ENCODE results near the gene SLC25A47.
A peak's percentile ranks its signal among the peaks of the same experiment; 100 is the strongest.
"Not testable (repeated sequence)": the region's sequence is repeated elsewhere in the genome, so short reads cannot be mapped to it uniquely, and the experiment has no call there.

The SLC25A47 gene

DNA sequence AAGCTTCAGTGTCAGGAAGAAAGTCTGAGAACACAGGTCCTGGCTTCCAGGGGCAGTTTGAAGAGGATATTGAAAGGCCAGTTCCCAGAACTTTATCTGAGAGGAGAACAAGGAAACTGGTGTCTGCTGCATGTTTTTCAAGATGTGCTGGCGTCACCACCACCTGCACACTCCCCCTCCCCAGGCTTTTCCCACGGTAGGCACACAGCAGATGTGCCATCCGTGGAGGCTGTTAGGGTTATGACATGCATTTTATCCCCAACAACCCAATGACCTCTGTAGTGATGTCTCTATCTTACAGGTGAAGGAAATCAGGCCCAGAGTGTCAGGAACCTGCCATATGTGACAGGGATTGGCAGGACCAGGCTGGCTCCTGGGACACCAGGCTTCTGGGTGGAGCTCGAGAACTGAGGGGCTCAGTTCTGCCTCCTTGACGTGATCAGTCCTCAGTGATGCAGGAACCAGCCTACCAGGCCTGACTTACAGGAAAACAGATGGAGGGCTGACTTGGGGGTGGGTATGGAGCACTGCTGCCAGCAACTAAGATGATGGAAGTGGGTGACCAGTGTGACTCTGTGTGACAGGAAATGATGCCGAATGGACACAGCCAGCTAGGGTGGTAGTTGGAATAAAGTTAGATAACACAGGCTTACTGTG is 16.8 kb downstream of the SLC25A47 start:
- in situ Hi-C loops (cut with MboI; ENCODE audit: low pct_unique_long_range_greater_than_20kb, low sequenced_read_pairs) = no loop called here

DNA sequence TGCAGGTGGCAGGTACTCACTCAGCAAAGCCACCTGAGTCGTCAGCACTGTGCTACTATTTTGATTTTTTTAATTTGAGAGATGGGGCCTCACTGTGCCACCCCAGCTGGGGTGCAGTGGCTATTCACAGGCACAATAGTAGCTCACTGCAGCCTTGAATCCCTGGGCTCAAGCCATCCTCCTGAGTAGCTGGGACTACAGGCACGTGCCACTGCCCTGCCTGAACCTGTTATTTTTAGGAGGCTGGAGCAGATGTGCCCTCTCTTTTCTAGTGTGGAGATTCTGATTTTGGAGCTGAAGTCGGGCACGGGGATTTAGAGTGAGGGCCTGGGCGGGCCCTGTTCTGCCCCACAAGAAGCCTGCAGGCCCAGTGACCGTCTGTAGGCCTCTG is 17.3 kb downstream of the SLC25A47 start:
- DNase-seq = no peak
- in situ Hi-C loops (cut with MboI; ENCODE audit: low pct_unique_long_range_greater_than_20kb, low sequenced_read_pairs) = no loop called here

More for the DNA sequence above, 16.8 kb downstream of the SLC25A47 start:
- no peak for DNase-seq

DNA sequence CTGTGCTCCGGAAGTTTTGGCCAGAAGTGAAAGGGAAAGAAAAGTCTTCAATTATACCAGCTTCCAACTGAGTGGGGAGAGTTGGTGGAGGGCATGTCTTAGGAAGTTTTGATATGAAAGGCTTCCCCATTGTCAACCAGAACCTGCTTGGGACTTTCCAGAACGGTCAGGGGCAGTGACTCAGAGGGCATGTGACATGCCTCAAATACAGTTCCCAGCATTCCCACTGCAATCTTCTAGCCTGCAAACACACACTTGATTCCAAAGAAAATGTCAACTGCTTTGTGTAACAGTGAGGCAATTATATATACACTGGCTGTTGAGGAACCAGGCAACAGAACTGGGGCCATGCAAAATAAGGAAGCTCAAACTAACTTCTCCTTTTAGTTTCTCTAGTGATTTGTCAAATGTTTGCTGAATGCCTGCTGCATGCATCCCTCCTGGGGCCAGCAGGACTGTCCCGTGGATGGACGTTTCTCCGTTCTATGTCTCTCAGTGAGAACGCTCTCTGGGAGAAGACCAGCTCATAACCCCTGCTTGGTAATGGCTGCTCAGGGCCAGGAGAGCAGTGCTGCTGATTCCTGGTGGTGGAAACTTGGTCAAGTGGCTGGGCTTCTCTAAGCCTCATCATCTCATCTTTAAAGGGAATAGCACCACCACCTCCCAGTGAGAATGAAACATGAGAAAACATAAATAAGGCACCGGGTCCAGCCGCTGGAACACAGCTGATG is 18.3 kb downstream of the SLC25A47 start:
- in situ Hi-C loops (cut with MboI; ENCODE audit: low pct_unique_long_range_greater_than_20kb, low sequenced_read_pairs) = no loop called here
- peak; percentile 86 for DNase-seq

DNA sequence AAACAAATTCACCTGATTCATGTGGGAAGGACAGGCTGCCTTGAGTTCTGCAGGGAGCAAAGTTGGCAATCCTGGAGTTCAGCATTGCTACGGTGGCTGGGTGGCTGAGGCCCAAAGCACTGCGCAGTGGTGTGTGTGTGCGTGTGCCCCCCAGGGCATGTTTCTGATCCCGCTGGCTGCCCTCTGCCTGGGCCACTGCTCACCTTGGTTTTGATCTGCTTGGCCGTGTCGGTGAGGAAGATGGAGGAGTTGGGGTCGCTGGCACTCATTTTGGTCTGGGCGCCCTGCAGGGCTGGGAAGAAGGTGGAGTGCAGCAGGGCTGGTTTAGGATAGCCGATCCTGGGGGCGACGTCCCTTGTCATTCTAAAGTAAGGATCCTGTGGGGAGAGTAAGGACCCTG is 19.1 kb downstream of the SLC25A47 start:
- no peak for DNase-seq
- in situ Hi-C loops (cut with MboI; ENCODE audit: low pct_unique_long_range_greater_than_20kb, low sequenced_read_pairs) = no loop called here

DNA sequence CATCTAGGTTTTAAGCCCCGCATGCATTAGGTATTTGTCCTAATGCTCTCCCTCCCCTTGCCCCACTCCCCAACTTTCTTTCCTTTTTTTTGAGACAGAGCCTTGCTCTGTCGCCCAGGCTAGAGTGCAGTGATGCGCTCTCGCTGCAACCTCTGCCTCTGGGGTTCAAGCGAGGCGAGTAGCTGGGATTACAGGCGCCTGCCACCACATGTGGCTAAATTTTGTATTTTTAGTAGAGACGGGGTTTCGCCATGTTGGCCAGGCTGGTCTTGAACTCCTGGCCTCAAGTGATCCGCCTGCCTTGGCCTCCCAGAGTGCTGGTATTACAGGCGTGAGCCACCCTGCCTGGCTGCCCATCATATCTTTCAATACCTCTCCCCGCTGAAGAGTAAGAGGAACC is 19.7 kb downstream of the SLC25A47 start:
- in situ Hi-C loops (cut with MboI; ENCODE audit: low pct_unique_long_range_greater_than_20kb, low sequenced_read_pairs); DNase-seq: not testable (repeated sequence)

DNA sequence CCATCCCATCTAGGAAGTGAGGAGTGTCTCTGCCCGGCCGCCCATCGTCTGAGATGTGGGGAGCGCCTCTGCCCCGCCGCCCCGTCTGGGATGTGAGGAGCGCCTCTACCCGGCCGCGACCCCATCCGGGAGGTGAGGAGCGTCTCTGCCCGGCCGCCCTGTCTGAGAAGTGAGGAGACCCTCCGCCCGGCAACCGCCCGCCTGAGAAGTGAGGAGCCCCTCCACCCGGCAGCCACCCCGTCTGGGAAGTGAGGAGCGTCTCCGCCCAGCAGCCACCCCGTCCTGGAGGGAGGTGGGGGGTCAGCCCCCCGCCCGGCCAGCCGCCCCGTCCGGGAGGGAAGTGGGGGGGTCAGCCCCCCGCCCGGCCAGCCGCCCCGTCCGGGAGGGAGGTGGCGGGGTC is 21.5 kb downstream of the SLC25A47 start:
- in situ Hi-C loops (cut with MboI; ENCODE audit: low pct_unique_long_range_greater_than_20kb, low sequenced_read_pairs); DNase-seq: not testable (repeated sequence)

DNA sequence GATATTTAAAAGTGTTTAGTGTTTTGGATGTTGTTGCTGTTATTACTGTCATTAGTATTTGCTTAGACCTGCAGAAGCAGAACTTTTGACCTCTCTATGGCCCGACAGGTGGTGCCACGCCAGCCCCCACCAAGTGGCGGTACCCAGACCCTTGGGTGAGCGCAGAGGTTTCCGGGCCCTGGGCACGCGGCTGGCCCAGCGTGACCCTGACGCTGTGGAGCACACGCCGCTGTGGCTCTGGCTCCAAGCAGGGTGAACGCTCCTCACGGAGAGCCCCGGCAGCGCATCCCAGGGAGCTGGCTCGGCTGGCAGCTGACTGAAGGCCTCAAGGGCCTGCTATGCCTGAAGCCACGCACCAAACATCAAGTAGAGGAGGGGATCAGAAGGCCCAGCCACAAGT is 22.6 kb downstream of the SLC25A47 start:
- no peak for DNase-seq
- in situ Hi-C loops (cut with MboI; ENCODE audit: low pct_unique_long_range_greater_than_20kb, low sequenced_read_pairs) = no loop called here

DNA sequence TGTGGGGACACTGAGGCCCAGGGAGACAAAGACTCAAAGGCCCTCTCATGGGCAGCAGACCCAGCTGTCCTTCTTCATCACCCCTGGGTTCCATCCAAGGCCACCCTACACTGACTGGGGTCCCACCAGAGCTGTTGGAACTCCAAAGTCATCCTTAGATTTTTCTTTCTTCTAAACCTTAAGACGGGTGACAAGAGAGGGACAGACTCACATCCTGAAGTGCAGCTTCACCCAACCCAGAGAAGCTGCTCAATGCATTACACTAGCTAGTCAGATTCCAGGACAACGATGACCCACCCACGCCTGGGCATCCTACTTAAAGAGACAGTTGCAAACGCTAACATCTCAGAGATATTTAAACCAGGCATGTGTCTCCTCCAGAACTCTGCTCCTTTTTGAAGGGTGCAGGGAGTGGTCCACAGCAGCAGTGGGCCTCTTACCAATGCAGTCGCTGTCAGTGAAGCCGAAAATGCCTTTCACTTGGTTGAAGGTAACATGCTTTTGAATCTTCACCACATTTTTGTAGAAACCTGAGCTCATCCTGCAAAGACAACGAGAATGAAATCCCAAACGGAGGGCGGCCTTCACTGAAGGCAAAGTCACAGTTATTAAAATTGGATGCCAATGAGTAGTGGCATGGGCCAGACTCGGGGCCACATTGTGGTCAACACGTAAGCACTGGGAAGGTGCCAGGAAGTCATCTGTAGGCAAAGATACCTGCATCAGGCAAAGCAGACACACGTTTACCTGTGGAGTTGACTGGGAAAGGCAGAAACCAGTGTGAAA is 23.4 kb downstream of the SLC25A47 start:
- DNase-seq = no peak
- in situ Hi-C loops (cut with MboI; ENCODE audit: low pct_unique_long_range_greater_than_20kb, low sequenced_read_pairs) = no loop called here

DNA sequence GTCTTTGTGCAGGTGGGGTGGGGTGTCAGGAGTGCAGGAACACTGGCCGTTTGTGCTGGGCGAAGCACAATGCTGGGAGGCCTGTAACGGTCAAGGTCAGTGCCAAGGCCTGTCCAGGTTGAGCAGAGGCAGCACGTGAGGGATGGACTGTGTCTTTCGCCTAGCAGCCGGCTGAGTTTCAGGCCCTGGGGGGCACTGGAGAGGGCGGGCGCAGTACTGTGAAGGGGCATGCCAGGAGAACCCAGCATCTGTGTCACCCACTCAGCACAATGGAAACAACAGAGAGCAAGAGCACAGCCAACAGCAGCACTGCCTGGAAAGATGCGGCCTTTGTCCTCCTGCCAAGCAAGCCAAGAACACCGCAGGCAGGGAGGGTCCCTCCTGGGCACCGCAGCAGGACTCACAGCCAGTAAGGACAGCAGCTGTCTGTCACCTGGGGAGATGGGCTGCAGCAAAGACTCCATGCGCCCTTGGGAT is 25.2 kb downstream of the SLC25A47 start:
- in situ Hi-C loops (cut with MboI; ENCODE audit: low pct_unique_long_range_greater_than_20kb, low sequenced_read_pairs) = no loop called here
- DNase-seq = no peak

DNA sequence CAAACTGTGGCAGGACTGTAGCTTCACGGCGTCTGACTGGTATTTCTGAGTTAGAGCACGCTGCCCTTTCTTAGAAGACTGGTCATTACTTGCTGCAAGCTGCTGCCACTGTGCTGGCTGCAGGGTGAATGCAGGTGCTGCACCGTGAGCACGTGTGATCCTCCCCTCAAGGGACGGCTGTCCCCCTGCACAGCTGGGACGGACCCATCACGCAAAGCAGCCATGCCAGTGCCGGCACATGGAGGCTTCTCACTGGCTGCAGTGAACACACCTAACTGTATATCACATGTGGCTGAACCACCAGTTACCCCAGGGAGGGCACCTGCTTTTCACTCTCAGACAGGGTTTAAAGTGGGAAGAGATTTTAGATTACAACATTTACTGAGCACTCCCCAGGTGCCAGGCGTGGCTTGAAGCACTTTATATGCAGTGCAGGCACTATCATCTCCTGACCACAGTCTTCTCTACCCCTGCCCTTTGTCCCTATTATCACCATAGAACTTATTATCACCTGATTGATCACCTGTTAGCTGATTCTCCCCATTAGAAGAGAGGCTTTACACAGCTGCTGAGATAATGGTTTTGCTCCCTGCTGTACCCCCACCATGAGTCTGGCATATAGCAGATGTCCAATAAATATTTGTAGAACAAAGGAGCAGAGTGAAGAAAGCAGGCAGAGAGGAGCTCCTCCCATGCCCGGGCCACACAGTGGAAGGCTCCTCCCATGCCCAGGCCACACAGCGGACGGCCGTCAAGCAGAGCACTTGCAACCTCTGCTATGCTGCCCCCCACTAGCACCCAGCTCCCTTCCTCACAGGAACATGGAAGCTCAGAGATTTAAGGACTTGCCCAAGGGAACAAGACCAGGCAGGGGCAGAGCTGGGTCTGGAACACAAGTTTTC is 25.9 kb downstream of the SLC25A47 start:
- in situ Hi-C loops (cut with MboI; ENCODE audit: low pct_unique_long_range_greater_than_20kb, low sequenced_read_pairs) = no loop called here
- DNase-seq = no peak

DNA sequence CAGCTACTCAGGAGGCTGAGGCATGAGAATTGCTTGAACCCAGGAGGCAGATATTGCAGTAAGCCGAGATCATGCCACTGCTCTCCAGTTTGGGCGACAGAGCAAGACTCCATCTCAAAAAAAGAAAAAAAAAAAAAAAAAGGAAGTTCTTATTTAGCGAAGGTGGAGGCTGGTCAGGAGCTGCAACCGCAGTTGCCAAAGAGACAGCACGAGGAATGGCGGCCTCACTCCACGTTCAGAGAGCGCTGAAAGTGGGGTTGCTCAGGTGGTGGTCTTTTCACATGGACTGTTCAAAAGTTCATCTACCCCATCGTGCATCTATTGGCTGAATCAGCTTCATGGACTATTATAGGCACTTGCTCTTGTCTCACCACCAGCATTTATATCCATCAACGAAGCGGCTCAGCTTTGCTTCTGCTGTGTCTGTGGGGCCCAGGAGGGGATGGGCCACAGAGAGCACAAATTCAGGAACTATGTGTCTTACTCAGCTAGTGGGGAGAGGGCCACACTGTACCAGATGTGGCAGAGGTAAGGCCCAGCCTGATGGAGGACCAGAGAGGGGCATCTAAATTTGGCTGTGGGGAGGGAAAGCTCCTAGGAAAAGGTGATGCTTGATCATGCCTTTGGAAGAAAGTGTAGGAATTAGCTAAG is 27.3 kb downstream of the SLC25A47 start:
- in situ Hi-C loops (cut with MboI; ENCODE audit: low pct_unique_long_range_greater_than_20kb, low sequenced_read_pairs) = no loop called here
- DNase-seq = peak; percentile 16

DNA sequence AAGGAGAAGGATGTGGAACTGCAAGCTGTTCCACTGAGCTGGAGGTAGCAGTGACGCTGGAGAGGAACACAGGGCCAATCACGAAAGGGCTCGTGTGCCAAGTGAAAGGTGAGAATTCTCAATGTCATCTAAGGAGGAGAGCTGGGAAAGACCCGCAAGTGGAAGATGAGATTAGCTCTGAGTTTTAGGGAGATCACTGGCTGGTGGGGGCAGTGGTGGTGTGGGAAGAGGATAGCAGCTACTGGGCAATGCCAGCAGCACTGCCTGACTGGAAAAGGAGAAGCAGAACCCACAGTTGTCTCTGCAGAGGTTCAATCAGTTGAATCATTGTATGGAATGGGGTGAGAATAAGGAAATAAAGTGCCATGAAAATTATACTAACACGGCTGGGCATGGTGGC is 27.8 kb downstream of the SLC25A47 start:
- in situ Hi-C loops (cut with MboI; ENCODE audit: low pct_unique_long_range_greater_than_20kb, low sequenced_read_pairs) = no loop called here
- DNase-seq = no peak

DNA sequence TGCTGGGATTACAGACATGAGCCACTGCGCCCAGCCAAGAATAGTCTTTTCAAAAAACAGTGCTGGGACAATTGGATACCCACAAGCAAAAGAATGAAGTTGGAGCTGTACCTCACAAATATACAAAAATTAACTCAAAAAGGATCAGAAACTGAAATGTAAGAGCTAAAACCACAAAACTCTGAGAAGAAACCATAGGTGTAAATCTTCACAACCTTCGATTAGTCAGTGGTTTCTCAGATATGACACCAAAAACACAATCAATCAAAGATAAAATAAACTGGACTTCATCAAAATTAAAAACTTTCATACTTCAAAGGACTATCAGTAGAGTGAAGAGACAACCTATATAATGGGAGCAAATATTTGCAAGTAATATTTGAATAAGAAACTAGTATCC is 35.3 kb downstream of the SLC25A47 start:
- DNase-seq = no peak
- in situ Hi-C loops (cut with MboI; ENCODE audit: low pct_unique_long_range_greater_than_20kb, low sequenced_read_pairs) = no loop called here

DNA sequence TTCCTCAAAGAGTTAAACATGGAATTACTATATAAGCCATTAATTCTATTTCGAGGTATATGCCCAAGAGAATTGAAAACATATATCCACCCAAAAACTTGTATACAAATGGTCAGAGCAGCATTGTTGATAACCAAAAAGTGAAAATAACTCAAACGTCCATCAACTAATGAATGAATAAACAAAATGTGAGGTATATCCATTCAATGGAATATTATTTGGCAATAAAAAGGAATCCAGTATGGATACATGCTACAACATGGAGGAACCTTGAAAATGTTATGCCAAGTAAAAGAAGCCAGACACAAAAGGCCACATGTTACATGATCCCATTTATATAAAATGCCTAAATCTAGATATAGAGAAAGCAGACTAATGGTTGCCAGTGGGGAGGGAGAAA is 36.0 kb downstream of the SLC25A47 start:
- in situ Hi-C loops (cut with MboI; ENCODE audit: low pct_unique_long_range_greater_than_20kb, low sequenced_read_pairs) = no loop called here

DNA sequence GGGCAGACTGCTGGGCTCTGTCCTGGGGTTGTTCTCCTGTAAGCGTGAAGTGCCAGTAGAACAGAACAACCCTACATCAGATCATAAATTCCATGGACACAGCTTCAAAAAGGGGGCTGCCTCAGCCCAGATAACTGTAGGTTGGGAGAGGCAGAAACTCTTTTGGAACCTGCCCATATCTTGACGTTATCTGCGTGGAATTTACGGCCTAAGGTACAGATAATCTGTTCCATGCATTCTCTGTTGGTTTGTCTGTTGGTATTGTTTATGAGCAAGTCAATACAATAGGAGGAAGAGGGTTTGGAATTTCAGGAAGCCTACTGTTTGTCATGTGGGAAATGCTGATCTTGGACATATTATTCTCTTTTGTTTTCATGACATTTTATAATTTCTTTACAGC is 36.7 kb downstream of the SLC25A47 start:
- in situ Hi-C loops (cut with MboI; ENCODE audit: low pct_unique_long_range_greater_than_20kb, low sequenced_read_pairs) = no loop called here
- no peak for DNase-seq

More for the DNA sequence above, 36.0 kb downstream of the SLC25A47 start:
- DNase-seq = no peak

DNA sequence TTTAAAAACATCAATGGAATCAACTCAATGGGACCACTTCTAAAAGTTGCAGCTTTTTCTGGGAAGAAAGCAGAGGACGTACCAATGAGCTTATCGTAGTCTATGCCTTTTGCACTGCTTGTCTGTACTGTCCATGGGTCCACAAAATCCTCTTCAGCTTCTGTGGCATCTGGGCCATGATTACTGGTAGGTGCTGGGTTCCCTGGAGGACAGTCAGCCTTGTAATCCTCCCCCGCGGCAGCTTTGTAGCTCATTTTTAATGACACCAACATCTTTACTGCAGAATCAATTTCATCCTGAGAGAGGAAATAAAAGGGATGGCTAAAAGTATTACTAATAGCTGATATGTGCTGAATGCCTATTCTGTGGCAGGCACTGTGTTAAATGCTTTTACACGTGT is 38.5 kb downstream of the SLC25A47 start:
- no peak for DNase-seq
- in situ Hi-C loops (cut with MboI; ENCODE audit: low pct_unique_long_range_greater_than_20kb, low sequenced_read_pairs) = no loop called here

DNA sequence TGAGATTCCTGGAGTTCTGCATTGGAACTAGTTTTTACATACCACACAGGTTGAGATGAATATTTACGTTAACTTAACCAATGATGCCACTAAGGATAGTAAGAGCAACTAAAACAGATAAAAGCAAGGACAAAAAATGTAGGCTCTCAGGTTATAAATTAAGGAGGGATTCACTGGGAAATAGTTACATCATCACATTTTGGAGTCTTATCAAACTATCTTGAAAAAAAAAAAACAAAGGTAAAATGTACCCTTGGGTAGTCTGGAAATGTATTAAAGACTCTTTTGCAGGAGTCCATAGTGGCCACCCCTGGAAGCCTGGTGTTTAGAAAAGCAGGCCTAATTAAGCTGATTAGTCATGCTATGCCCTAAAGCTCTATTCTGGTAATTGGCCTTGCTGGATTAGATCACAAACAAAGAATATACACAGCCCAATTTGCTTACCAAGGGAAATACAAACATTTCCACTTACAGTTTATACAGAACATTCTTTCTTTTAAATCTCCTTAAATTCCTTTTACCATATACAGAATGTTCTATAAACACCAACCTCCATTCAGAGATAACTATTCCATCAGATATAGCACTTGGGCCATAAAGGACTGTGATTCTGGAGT is 39.3 kb downstream of the SLC25A47 start:
- in situ Hi-C loops (cut with MboI; ENCODE audit: low pct_unique_long_range_greater_than_20kb, low sequenced_read_pairs) = no loop called here
- DNase-seq = no peak

DNA sequence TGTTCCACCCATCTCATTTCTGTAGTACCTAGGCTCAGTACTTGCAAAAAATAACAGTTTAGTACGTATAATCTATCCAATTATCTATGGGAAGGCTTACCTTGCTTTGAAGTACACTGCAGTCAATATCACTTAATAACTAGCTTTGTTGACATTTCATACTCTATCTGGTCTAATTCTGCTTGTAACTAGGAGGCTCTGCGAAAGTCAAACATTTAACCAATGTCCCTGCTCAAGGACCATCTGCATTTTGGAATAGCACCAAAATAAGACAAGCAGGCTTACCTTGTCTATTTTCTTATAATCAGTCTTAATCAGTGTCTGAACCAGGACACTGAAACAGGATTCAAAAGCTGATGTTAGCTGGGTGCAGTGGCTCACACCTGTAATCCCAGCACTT is 39.9 kb downstream of the SLC25A47 start:
- DNase-seq = no peak
- in situ Hi-C loops (cut with MboI; ENCODE audit: low pct_unique_long_range_greater_than_20kb, low sequenced_read_pairs) = no loop called here

Data from KBM-7 (cell line).